Aorta (tissue), 5 donors: ENCODE data around the gene AQP10. TPM values are rescaled to one million over a fixed set of nuclear protein-coding genes. Genes with fewer than 3 reads are reported as not detected.
A peak's percentile ranks its signal among the peaks of the same experiment; 100 is the strongest.

ENCODE experiments used
- ATAC-seq: fragments of 200-7000 bp; cut with Tn5 transposase; one replicate; pipeline ENCODE4 v1.9.1; 2022; ENCODE audit warnings: moderate library complexity; ENCODE audit not compliant: low FRiP score
- DNase-seq, 2 donors: peaks; one replicate each; pipeline ENCODE4 v3.0.0-alpha.2; 2020
- H3K27ac ChIP-seq, 2 donors: one replicate each; pipeline ENCODE4 v1.5.1; 2013; ENCODE audit warnings: low read length in 2 of 2, mild to moderate bottlenecking in 2 of 2, moderate library complexity in 2 of 2, control low read depth in 1 of 2, inconsistent platforms in 1 of 2, low read depth in 1 of 2
- H3K27me3 ChIP-seq, 2 donors: one replicate each; pipeline ENCODE4 v1.6.1; 2013; ENCODE audit warnings: control low read depth in 1 of 2, low read length in 1 of 2, mild to moderate bottlenecking in 1 of 2, moderate library complexity in 1 of 2; ENCODE audit not compliant: insufficient read depth in 2 of 2, control insufficient read depth in 1 of 2
- H3K36me3 ChIP-seq, 2 donors: one replicate each; pipeline ENCODE4 v1.6.1; 2013; ENCODE audit warnings: control low read depth in 1 of 2, low read length in 1 of 2, mild to moderate bottlenecking in 1 of 2; ENCODE audit not compliant: insufficient read depth in 2 of 2, control insufficient read depth in 1 of 2
- H3K4me1 ChIP-seq, 2 donors: one replicate each; pipeline ENCODE4 v1.6.1; 2013; ENCODE audit warnings: low read length in 2 of 2, control low read depth in 1 of 2, mild to moderate bottlenecking in 1 of 2, moderate library complexity in 1 of 2; ENCODE audit not compliant: insufficient read depth in 2 of 2, control insufficient read depth in 1 of 2
- H3K4me3 ChIP-seq, 2 donors: one replicate each; pipeline ENCODE4 v1.5.1; 2013; ENCODE audit warnings: low read length in 2 of 2, control low read depth in 1 of 2, mild to moderate bottlenecking in 1 of 2
- H3K9me3 ChIP-seq: one replicate; pipeline ENCODE4 v1.6.1; 2013; ENCODE audit warnings: mild to moderate bottlenecking, low read length; ENCODE audit not compliant: control insufficient read depth
- WGBS, 2 donors: extraction: QIAGEN DNeasy Blood & Tissue Kit; methylation state at CpG; one replicate each; pipeline ENCODE4 v1.1.7; 2013; 5-methylcytosine and 5-hydroxymethylcytosine counted together
- intact Hi-C, 2 donors: fragments of 100-400 bp; cut with DNase I; formaldehyde crosslinking; loops; one replicate each; pipeline versions ENCODE4 v1.14.2 to v1.15.0; 2022
- polyA plus RNA-seq, 2 donors: library from polyadenylated mRNA; stranded (reverse); fragments of 200-250 nt; gene quantifications; one replicate each; pipeline ENCODE4 v1.2.3, GENCODE V29; 2013
- total RNA-seq, 2 donors: library from RNA; stranded (reverse); fragmentation: NEBNext Ultra II Directional; extraction: Animal tissue kit (Norgen Biotek cat#: 25700); gene quantifications; one replicate each; pipeline ENCODE4 v1.2.1, GENCODE V29; 2021
- donor health status: healthy with polysubstance abuse.
- donor health status: Bipolar disorder and iron deficiency.
- donor health status: DM: no; HTN: no; CAD: no.
- donor health status: DM: no; HTN: no; CAD: no.
- donor health status: DM: yes; HTN: yes; CAD: no.

The AQP10 gene
- total and polyA plus RNA-seq, 4 donors: 0.08 to 10.3 (median 0.26) TPM; not detected in 1

DNA sequence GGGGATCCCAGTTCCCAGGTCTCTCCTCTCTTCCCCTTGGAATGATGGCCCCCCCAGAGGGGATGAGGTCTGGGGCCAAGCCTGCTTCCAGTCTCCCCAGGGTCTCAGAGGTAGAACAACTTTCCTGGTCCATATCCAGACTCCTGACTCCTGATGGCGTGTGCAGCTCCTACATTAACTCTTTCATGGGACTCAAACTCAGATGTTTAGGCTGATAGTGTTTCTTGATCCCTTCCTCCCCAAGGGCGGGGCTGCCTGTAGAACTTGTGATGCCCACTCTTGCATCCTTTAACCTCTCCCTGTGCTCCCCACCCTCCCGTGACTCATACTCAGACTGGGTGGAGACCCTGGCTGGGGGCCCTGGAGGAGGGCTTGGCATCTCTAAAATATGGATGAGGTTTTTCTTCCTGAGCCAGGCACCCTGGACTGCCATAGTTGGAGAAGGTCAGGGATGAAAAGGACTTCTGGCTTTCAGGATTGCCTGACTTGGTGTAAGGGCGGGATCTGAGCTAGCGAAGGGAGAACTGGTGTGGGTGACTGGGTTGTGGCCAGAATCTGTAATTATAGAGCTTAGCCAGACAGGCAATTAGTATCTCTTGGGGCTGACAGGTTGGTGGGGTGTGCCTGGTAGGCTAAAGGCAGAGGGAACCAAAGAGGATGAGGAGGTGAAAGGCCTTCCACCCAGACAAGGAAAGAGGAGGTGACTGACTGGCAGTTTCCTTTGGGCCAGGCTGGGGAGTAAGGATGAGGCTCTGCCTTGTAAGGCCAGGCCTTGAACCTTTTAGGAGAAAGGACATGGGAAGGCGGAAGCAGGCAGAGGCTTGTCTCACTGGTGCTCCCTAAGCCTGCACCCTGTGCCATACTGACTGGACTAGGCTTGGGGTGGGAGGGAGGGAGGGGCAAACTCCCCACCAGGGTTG is 5.9 kb downstream of the AQP10 start:
- H3K4me1 ChIP-seq: peaks cover 0 to 7% of the 10 kb centered on the region in 2 donors
- H3K36me3 ChIP-seq: peaks cover 3 to 4% of the 10 kb centered on the region in 2 donors
- no peaks in the 10 kb centered on the region for H3K27me3 ChIP-seq
- H3K27ac ChIP-seq: peak overlapping the region; percentile 81
- DNase-seq (peak; percentile 89 to 93), ATAC-seq (peak; percentile 71)
- 17 to 22% methylated on average over 6 of the region's 6 CpGs for WGBS, 2 donors
- H3K4me3 ChIP-seq: peak overlapping the region; percentile 8 to 91
- no peaks in the 10 kb centered on the region for H3K9me3 ChIP-seq
- intact Hi-C loops: loop anchor here in 1 of 2 donors (5.0 kb wide), 1 partner anchor 80 kb away; the partner anchor contains the start of gene IL6R

DNA sequence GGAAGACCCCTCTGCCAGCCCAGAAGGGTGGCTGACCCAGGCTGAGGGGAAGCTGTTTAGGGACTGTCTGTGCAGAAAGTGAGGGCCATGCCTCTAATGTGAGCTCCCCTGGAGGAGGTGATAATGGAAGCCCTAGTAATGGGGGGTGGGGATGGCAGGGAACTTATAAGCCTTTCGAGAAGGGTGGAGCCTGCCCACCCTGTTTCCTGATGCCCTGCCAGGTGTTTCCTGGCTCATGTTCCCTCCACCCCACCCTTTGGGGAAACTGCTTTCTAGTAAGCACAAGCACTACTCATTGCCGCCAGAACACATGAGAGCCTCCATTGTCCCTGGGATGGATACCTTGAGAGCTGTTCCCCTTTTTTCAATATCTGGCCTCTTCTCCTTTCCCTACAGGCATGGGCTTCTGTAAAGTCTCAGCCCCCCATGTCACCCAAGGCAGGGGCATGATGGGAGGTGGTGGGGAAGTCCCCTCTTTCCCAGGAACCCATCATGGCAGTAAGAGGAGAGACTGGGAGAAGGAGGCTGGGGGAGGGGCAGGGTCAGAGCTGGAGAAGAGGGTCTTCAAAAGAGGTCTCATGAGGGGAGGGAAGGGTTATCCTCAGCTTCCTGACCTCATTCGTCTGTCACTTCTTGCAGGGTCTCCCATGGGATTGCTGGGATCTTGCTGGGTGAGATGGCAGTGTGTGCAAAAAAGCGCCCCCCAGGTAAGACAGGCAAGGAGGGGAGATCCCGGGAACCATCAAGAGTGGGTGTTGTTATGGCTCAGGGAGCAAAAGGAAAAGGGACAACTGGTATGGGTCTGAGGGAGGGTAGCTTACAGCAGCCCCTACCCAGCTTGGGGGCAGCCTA is 6.8 kb downstream of the AQP10 start:
- no peak for DNase-seq
- WGBS, 2 donors: 21 to 26% methylated on average over 5 of the region's 5 CpGs
- peak overlapping the region in 1 of 2 donors; percentile 81 for H3K27ac ChIP-seq
- H3K27me3 ChIP-seq: no peaks in the 10 kb centered on the region
- no peaks in the 10 kb centered on the region for H3K9me3 ChIP-seq
- intact Hi-C loops: loop anchor here in 1 of 2 donors (5.0 kb wide), 1 partner anchor 80 kb away; the partner anchor contains the start of gene IL6R
- H3K36me3 ChIP-seq: peaks cover 4 to 5% of the 10 kb centered on the region in 2 donors
- ATAC-seq: no peak
- H3K4me3 ChIP-seq: peak overlapping the region; percentile 27 to 32
- peaks cover 0 to 7% of the 10 kb centered on the region in 2 donors for H3K4me1 ChIP-seq

DNA sequence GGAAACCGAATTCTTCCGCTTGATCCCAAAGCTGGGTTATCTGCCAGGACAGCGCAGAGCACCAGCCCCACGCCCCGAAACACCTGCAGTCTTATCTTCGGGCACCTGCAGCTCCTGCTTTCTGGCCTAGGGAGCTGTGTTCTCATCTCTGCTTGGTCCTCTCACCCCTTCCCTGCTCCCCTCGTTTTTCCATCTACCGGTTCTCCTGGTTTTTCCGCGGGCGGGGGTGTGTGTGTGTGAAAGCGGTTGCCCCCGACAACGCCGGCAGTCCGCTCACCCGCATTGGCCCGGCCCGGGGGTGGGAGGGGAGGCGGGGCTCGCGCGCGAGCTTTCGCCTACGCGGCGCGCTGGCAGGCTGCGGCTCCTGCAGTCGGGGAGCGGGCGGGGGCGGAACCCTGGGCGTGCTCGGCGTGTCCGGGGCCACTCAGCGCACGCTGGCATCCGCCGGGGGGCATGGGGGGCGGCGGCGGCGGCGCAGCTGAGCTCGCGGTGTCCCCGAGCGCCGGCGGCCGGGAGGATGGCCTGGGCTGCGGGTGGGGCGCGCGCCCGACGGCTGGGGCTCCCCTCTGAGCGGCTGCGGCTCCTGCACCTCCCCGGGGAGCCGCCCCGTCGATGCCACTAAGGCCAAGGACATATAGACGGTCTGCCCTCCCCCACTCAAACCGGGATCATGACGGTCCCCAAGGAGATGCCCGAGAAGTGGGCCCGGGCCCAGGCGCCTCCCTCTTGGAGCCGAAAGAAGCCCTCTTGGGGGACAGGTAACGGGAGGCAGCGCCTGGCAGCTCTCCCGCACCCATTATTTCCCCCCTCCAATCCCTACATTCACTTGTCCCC is 7.6 kb downstream of the AQP10 start:
- DNase-seq (peak; percentile 91 to 97), ATAC-seq (peak; percentile 74)
- Histone ChIP-seq H3K36me3 (peaks cover 4 to 5% of the 10 kb centered on the region in 2 donors), H3K27ac (peak overlapping the region in 1 of 2 donors; percentile 81), H3K4me3 (peak overlapping the region; percentile 32), H3K27me3 (no peaks in the 10 kb centered on the region), H3K9me3 (no peaks in the 10 kb centered on the region), H3K4me1 (peaks cover 0 to 7% of the 10 kb centered on the region in 2 donors)
- 2% methylated on average over 69 to 76 of the region's 76 CpGs for WGBS, 2 donors
- intact Hi-C loops: loop anchor here in 1 of 2 donors (5.0 kb wide), 1 partner anchor 79 kb away; the partner anchor contains the start of gene IL6R

DNA sequence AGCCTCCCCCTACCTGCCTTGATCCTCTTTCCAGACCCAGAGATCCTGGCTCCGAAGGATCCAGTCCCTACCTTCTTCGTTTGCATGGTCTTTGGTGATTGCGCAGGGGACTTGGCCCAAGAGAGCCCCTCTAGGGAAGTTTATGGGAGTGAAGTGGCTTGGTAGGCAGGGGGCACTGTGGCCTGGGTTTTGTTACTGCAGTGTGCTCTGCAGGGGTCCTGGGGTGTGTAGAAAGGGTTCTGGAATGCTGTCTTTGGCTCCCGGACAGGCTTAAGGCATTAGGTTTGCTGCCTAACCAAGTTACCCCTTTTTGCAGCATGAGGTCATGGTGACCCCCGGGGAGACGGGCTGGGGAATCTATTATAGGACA is 8.2 kb downstream of the AQP10 start:
- Histone ChIP-seq H3K4me1 (peaks cover 0 to 7% of the 10 kb centered on the region in 2 donors), H3K36me3 (peaks cover 4 to 7% of the 10 kb centered on the region in 2 donors), H3K4me3 (peak overlapping the region in 1 of 2 donors; percentile 32), H3K27ac (peak overlapping the region in 1 of 2 donors; percentile 74), H3K9me3 (no peaks in the 10 kb centered on the region), H3K27me3 (no peaks in the 10 kb centered on the region)
- 32 to 37% methylated on average over 6 of the region's 6 CpGs for WGBS, 2 donors
- intact Hi-C loops: loop anchor here in 1 of 2 donors (5.0 kb wide), 1 partner anchor 78 kb away; the partner anchor contains the start of gene IL6R
- no peak for ATAC-seq
- no peak for DNase-seq

DNA sequence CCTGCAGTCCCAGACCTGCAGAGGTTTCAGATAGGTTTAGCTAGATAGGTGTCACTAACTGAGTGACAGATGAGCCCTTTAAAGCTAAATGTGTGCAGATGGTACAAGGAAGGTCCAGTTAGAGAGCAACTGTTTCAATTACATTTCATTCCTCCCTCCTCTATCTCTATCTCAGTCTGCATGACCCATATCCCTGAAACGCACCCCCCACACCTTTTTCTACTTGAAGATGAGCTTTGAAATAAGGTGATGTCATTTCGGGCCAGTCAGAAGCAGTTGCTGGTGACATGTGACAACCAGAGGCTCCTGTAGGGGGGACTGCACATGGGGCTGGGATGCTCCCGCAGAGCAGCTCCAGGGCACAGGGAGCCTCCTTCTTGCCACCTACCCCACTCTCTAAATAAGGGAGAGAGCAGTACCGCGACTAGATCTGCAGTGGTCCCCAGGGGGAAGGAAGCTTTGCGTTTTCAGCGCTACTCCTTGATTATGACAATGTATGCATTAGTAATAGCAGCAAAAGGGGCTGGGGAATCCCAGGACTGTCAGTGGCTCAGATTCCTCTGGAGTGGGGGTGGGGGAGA is 8.7 kb downstream of the AQP10 start:
- peaks cover 4 to 8% of the 10 kb centered on the region in 2 donors for H3K36me3 ChIP-seq
- 72 to 78% methylated on average over 7 of the region's 7 CpGs for WGBS, 2 donors
- DNase-seq (no peak), ATAC-seq (no peak)
- intact Hi-C loops: loop anchor here in 1 of 2 donors (5.0 kb wide), 2 partner anchors 57 to 78 kb away; partner anchors contain the start of genes HAX1 and IL6R
- no peaks in the 10 kb centered on the region for H3K9me3 ChIP-seq
- H3K4me1 ChIP-seq: peaks cover 0 to 7% of the 10 kb centered on the region in 2 donors
- H3K27me3 ChIP-seq: no peaks in the 10 kb centered on the region
- H3K27ac ChIP-seq: no peak overlapping the region
- H3K4me3 ChIP-seq: no peak overlapping the region

DNA sequence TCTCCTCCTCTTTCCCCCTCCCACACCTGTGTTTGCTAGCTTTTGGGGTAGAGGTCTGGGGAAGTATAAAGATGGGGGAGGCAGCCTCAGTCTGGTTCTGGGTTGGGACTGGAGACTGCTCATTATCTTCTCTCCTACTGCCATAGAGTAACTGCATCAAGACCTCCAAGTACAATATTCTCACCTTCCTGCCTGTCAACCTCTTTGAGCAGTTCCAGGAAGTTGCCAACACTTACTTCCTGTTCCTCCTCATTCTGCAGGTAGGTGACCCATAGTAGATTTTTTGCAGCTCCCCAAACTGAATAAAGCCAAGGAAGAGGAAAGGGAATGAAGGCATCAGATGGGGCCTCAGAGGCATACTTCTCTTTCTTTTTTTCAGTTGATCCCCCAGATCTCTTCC is 9.8 kb downstream of the AQP10 start:
- peaks cover 0 to 7% of the 10 kb centered on the region in 2 donors for H3K4me1 ChIP-seq
- H3K4me3 ChIP-seq: no peak overlapping the region
- DNase-seq: no peak
- no peak overlapping the region for H3K27ac ChIP-seq
- intact Hi-C loops: loop anchor here in 1 of 2 donors (5.0 kb wide), 1 partner anchor 58 kb away; the partner anchor contains the start of gene HAX1
- no peaks in the 10 kb centered on the region for H3K9me3 ChIP-seq
- H3K36me3 ChIP-seq: peaks cover 4 to 8% of the 10 kb centered on the region in 2 donors
- H3K27me3 ChIP-seq: no peaks in the 10 kb centered on the region
- no peak for ATAC-seq

DNA sequence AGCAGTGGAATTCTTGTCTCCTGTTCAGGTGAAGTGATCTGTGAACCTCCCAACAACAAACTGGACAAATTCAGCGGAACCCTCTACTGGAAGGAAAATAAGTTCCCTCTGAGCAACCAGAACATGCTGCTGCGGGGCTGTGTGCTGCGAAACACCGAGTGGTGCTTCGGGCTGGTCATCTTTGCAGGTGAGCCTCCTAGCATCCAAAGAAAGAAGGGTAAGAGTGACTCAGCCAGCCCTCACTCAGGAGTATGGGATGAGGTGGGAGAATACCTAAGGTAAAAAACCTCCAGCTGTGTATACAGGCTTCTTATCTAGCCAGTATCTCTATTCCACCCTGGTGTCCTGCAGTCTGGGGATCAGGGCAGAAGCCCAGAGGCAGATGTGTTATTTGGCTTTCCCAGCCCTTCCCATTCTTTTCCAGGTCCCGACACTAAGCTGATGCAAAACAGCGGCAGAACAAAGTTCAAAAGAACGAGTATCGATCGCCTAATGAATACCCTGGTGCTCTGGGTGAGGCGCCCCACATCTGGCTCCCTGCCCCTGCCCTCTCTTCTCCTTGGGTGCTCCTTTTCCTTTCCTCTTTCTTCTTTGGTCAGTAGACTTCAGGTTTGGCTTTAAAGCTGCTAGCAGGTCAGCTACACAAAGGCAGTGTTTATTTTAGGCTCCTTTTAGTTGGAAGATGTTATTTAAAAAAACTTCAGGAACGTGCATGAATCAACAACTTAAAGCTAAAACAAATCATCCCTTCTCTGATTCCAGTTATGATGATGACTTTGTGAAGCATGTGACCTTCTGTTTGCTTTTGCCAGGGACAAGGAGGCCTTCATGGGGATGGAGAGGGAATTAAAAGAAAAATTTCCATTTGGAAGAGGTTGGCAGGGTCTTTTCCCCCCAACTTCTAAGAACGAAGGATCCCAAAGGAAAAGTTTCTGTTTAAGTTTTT is 13.5 kb downstream of the AQP10 start:
- Histone ChIP-seq H3K9me3 (no peaks in the 10 kb centered on the region), H3K4me1 (no peaks in the 10 kb centered on the region), H3K27me3 (no peaks in the 10 kb centered on the region), H3K4me3 (no peak overlapping the region), H3K27ac (no peak overlapping the region), H3K36me3 (peaks cover 8 to 12% of the 10 kb centered on the region in 2 donors)
- intact Hi-C loops: loop anchor here in 1 of 2 donors (5.0 kb wide), 1 partner anchor 62 kb away; the partner anchor contains the start of gene HAX1
- ATAC-seq: no peak
- DNase-seq: no peak
- WGBS, 2 donors: 73% methylated on average over 13 of the region's 13 CpGs
